ENCODE data around the gene LRRTM3.

LRRTM3 gene

DNA sequence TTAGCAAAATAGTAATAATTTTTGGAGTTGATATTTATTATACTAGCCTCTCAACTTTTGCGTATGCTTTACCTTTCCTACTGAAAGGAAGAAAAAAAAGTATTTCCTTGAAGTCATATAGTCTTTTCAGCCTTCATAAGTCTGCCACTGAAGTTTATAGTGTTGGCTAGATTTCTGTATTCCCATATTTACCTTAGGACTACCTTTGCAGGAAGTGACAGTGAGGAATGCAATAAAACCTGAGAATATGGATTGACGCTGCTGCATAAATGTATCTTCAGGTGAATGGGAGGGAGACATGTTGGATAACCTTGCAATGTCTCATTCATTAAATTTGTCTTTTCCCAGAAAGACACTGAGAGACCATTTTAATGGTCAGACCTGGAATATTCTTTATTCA is 6.6 kb upstream of the LRRTM3 start:
- H3K9me3 Mint-ChIP-seq, result peaks cover 2% of the 10 kb centered on the region
- TF ChIP-seq, protein P1, sequence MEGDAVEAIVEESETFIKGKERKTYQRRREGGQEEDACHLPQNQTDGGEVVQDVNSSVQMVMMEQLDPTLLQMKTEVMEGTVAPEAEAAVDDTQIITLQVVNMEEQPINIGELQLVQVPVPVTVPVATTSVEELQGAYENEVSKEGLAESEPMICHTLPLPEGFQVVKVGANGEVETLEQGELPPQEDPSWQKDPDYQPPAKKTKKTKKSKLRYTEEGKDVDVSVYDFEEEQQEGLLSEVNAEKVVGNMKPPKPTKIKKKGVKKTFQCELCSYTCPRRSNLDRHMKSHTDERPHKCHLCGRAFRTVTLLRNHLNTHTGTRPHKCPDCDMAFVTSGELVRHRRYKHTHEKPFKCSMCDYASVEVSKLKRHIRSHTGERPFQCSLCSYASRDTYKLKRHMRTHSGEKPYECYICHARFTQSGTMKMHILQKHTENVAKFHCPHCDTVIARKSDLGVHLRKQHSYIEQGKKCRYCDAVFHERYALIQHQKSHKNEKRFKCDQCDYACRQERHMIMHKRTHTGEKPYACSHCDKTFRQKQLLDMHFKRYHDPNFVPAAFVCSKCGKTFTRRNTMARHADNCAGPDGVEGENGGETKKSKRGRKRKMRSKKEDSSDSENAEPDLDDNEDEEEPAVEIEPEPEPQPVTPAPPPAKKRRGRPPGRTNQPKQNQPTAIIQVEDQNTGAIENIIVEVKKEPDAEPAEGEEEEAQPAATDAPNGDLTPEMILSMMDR (IDR thresholded peaks at IDR 0.05; ENCODE audit: unreplicated experiment in 3 of 3), result no peak

DNA sequence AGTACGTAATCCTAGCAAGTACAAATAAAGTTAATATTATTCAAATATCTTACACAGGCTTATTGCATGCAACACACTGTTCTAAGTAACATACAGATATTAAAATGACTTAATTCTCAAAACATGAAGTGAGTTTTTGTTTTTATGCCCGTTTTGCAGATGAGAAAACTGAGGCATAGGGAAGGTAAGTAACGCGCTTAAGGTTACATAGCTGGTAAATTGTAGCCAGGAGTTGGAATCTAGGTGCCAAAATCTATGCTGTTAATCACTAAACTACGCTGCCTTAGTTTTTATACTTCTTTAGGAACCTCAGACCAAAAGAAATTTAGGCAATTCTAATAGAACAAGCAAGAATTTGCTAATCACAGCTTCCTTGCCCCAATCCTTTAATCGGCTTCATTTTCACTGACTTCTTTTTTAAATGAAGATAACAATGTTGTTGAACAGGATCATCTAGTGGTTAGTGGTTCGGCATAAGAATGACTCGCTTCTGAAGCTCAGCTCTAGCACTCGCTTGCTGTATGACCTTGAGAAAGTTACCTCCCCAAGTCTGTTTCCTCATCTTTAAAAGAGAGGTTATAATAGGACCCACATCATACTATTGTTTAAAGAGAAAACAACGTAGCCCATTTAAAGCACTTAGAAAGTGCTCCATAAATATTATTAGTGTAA is 1.0 kb upstream of the LRRTM3 start:
- Mint-ChIP-seq H3K4me1 (peaks cover 25% of the 10 kb centered on the region), H3K4me3 (no peak overlapping the region), H3K9me3 (peaks cover 2% of the 10 kb centered on the region), H3K27me3 (ENCODE audit: low read depth) (peaks cover 42% of the 10 kb centered on the region), H3K27ac (no peak overlapping the region), H3K36me3 (ENCODE audit: low read depth) (no peaks in the 10 kb centered on the region)
- TF ChIP-seq, protein P1 (IDR thresholded peaks at IDR 0.05; ENCODE audit: unreplicated experiment in 3 of 3), result no peak

More for the DNA sequence above, 6.6 kb upstream of the LRRTM3 start:
- no peaks in the 10 kb centered on the region for H3K27me3 Mint-ChIP-seq (ENCODE audit: low read depth)
- no peak overlapping the region for H3K27ac Mint-ChIP-seq
- H3K36me3 Mint-ChIP-seq (ENCODE audit: low read depth), result no peaks in the 10 kb centered on the region
- H3K4me1 Mint-ChIP-seq, result no peaks in the 10 kb centered on the region
- no peak overlapping the region for H3K4me3 Mint-ChIP-seq

DNA sequence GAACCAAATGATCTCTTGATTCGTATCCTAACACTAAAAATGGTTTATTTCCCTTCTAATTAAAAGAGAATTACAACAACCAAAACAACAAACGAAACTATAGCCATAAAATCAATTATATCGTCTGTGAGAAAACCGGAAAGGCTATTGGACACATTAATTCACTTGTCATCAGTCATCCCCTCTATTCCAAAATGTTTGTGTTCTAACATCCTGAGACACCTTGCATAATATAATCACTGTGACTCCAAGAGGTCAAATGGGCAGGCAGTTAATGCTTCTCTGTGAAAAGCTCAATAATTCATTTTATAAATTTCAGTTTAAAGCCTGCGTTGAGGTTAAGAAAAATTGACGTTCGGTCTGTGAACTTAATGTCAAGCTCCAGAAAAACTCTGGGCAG is 463 bp upstream of the LRRTM3 start:
- peaks cover 25% of the 10 kb centered on the region for H3K4me1 Mint-ChIP-seq
- H3K27me3 Mint-ChIP-seq (ENCODE audit: low read depth), result peaks cover 43% of the 10 kb centered on the region
- TF ChIP-seq, protein P1 (IDR thresholded peaks at IDR 0.05; ENCODE audit: unreplicated experiment in 3 of 3), result no peak
- peaks cover 2% of the 10 kb centered on the region for H3K9me3 Mint-ChIP-seq
- H3K4me3 Mint-ChIP-seq, result peak overlapping the region; percentile 28 to 86 (median 35)
- peak overlapping the region in 1 of 3 experiments; percentile 81 for H3K27ac Mint-ChIP-seq
- no peaks in the 10 kb centered on the region for H3K36me3 Mint-ChIP-seq (ENCODE audit: low read depth)

DNA sequence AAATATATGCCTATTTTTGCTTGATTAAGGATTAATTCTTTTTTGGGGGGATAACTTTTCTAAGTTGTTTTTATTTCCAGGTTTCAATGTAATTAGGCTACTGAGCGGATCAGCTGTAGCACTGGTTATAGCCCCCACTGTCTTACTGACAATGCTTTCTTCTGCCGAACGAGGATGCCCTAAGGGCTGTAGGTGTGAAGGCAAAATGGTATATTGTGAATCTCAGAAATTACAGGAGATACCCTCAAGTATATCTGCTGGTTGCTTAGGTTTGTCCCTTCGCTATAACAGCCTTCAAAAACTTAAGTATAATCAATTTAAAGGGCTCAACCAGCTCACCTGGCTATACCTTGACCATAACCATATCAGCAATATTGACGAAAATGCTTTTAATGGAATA is 1.0 kb downstream of the LRRTM3 start:
- H3K9me3 Mint-ChIP-seq, result no peaks in the 10 kb centered on the region
- TF ChIP-seq, protein P1 (IDR thresholded peaks at IDR 0.05; ENCODE audit: unreplicated experiment in 3 of 3), result no peak

DNA sequence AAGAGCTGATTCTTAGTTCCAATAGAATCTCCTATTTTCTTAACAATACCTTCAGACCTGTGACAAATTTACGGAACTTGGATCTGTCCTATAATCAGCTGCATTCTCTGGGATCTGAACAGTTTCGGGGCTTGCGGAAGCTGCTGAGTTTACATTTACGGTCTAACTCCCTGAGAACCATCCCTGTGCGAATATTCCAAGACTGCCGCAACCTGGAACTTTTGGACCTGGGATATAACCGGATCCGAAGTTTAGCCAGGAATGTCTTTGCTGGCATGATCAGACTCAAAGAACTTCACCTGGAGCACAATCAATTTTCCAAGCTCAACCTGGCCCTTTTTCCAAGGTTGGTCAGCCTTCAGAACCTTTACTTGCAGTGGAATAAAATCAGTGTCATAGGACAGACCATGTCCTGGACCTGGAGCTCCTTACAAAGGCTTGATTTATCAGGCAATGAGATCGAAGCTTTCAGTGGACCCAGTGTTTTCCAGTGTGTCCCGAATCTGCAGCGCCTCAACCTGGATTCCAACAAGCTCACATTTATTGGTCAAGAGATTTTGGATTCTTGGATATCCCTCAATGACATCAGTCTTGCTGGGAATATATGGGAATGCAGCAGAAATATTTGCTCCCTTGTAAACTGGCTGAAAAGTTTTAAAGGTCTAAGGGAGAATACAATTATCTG is 1.6 kb downstream of the LRRTM3 start:
- TF ChIP-seq, protein P1 (IDR thresholded peaks at IDR 0.05; ENCODE audit: unreplicated experiment in 3 of 3), result no peak
- H3K4me3 Mint-ChIP-seq, result peak overlapping the region; percentile 78 to 83 (median 78)
- H3K9me3 Mint-ChIP-seq, result no peaks in the 10 kb centered on the region
- H3K36me3 Mint-ChIP-seq (ENCODE audit: low read depth), result no peaks in the 10 kb centered on the region
- H3K27me3 Mint-ChIP-seq (ENCODE audit: low read depth), result peaks cover 47% of the 10 kb centered on the region
- peaks cover 25% of the 10 kb centered on the region for H3K4me1 Mint-ChIP-seq
- H3K27ac Mint-ChIP-seq, result no peak overlapping the region

More for the DNA sequence above, 1.0 kb downstream of the LRRTM3 start:
- no peak overlapping the region for H3K27ac Mint-ChIP-seq
- H3K4me1 Mint-ChIP-seq, result peaks cover 25% of the 10 kb centered on the region
- peak overlapping the region; percentile 53 to 78 (median 78) for H3K4me3 Mint-ChIP-seq
- peaks cover 47% of the 10 kb centered on the region for H3K27me3 Mint-ChIP-seq (ENCODE audit: low read depth)
- H3K36me3 Mint-ChIP-seq (ENCODE audit: low read depth), result no peaks in the 10 kb centered on the region
